Parathyroid adenoma (tissue), 2 donors: Measurements from ENCODE around the gene SLC35A1.

Experiments
- H2AFZ ChIP-seq: fragments of 300-600 bp; sonication (generic); one replicate; pipeline ENCODE4 v1.7.0; 2017; ENCODE audit warnings: antibody characterized with exemption, mild to moderate bottlenecking
- H3K27ac ChIP-seq: fragments of 300-600 bp; sonication (generic); one replicate; pipeline ENCODE4 v1.7.0; 2017
- H3K27me3 ChIP-seq: fragments of 300-600 bp; sonication (generic); one replicate; pipeline ENCODE4 v1.7.0; 2017; ENCODE audit warnings: low read length; ENCODE audit not compliant: control insufficient read depth, insufficient read depth
- H3K36me3 ChIP-seq: fragments of 300-600 bp; sonication (generic); one replicate; pipeline ENCODE4 v1.7.0; 2017; ENCODE audit warnings: low read length; ENCODE audit not compliant: control insufficient read depth, insufficient read depth
- H3K4me1 ChIP-seq: fragments of 300-600 bp; sonication (generic); one replicate; pipeline ENCODE4 v1.7.0; 2017; ENCODE audit warnings: control low read depth
- H3K4me2 ChIP-seq: fragments of 300-600 bp; sonication (generic); one replicate; pipeline ENCODE4 v1.7.0; 2017; ENCODE audit warnings: low read length
- H3K4me3 ChIP-seq: fragments of 300-600 bp; sonication (generic); one replicate; pipeline ENCODE4 v1.7.0; 2017; ENCODE audit warnings: low read depth, low read length
- H3K79me2 ChIP-seq: fragments of 300-600 bp; sonication (generic); one replicate; pipeline ENCODE4 v1.7.0; 2017; ENCODE audit warnings: control low read depth
- H3K9ac ChIP-seq: fragments of 300-600 bp; sonication (generic); one replicate; pipeline ENCODE4 v1.7.0; 2017; ENCODE audit warnings: mild to moderate bottlenecking
- H3K9me3 ChIP-seq: fragments of 300-600 bp; sonication (generic); one replicate; pipeline ENCODE4 v1.7.0; 2017; ENCODE audit warnings: low read length; ENCODE audit not compliant: control insufficient read depth
- CTCF ChIP-seq: fragments of 300-600 bp; sonication (generic); IDR thresholded peaks from one replicate; pipeline ENCODE4 v1.7.0; 2017; ENCODE audit warnings: antibody characterized with exemption, mild to moderate bottlenecking
- donor health status: primary hyperparathyroidism.

The SLC35A1 gene

GRCh38 chr6:87538510-87539260 is 65.9 kb downstream of the SLC35A1 start:
- Histone ChIP-seq H3K9ac (no peak overlapping the region), H3K27ac (no peak overlapping the region), H3K4me1 (no peaks in the 10 kb centered on the region), H3K27me3 (no peaks in the 10 kb centered on the region), H3K9me3 (no peaks in the 10 kb centered on the region), H3K79me2 (peaks cover 2% of the 10 kb centered on the region), H3K36me3 (no peaks in the 10 kb centered on the region), H3K4me3 (no peak overlapping the region), H2AFZ (no peak overlapping the region), H3K4me2 (no peak overlapping the region)
- no peak for TF ChIP-seq CTCF

GRCh38 chr6:87539554-87539953 is 66.8 kb downstream of the SLC35A1 start:
- Histone ChIP-seq H2AFZ (no peak overlapping the region), H3K27me3 (no peaks in the 10 kb centered on the region), H3K4me3 (no peak overlapping the region), H3K27ac (no peak overlapping the region), H3K79me2 (peaks cover 2% of the 10 kb centered on the region), H3K36me3 (no peaks in the 10 kb centered on the region), H3K9me3 (no peaks in the 10 kb centered on the region), H3K9ac (no peak overlapping the region), H3K4me2 (no peak overlapping the region), H3K4me1 (no peaks in the 10 kb centered on the region)
- TF ChIP-seq CTCF: no peak

GRCh38 chr6:87540539-87540938 is 67.8 kb downstream of the SLC35A1 start:
- Histone ChIP-seq H3K36me3 (no peaks in the 10 kb centered on the region), H3K4me2 (no peak overlapping the region)

GRCh38 chr6:87541041-87541440 is 68.3 kb downstream of the SLC35A1 start:
- H3K27ac ChIP-seq: no peak overlapping the region
- H3K9me3 ChIP-seq: no peaks in the 10 kb centered on the region
- H3K4me2 ChIP-seq: no peak overlapping the region
- no peak overlapping the region for H3K4me3 ChIP-seq
- H3K27me3 ChIP-seq: no peaks in the 10 kb centered on the region
- no peak overlapping the region for H2AFZ ChIP-seq
- H3K9ac ChIP-seq: no peak overlapping the region
- no peak for TF ChIP-seq CTCF
- H3K36me3 ChIP-seq: no peaks in the 10 kb centered on the region
- H3K4me1 ChIP-seq: no peaks in the 10 kb centered on the region
- H3K79me2 ChIP-seq: peaks cover 2% of the 10 kb centered on the region

More at GRCh38 chr6:87540539-87540938, 67.8 kb downstream of the SLC35A1 start:
- no peak for TF ChIP-seq CTCF
- Histone ChIP-seq H3K27ac (no peak overlapping the region), H3K27me3 (no peaks in the 10 kb centered on the region), H3K9me3 (no peaks in the 10 kb centered on the region), H3K4me3 (no peak overlapping the region), H3K79me2 (peaks cover 2% of the 10 kb centered on the region), H2AFZ (no peak overlapping the region), H3K9ac (no peak overlapping the region), H3K4me1 (no peaks in the 10 kb centered on the region)

- no peaks in the 10 kb centered on the region for H3K9me3 ChIP-seq
- H3K27me3 ChIP-seq: no peaks in the 10 kb centered on the region
- no peak for TF ChIP-seq CTCF
- H3K4me2 ChIP-seq: no peak overlapping the region
- no peak overlapping the region for H2AFZ ChIP-seq
- no peak overlapping the region for H3K4me3 ChIP-seq
- H3K79me2 ChIP-seq: peaks cover 2% of the 10 kb centered on the region
- no peaks in the 10 kb centered on the region for H3K36me3 ChIP-seq
- H3K4me1 ChIP-seq: no peaks in the 10 kb centered on the region
- H3K9ac ChIP-seq: no peak overlapping the region
- H3K27ac ChIP-seq: no peak overlapping the region
These were observed 69.0 kb downstream of the SLC35A1 start for GRCh38 chr6:87541744-87542143.
